Activated effector memory CD4-positive, alpha-beta T cell treated with Interleukin-2 at 50 U/mL for 16 hours (primary cell): Measurements from ENCODE around the gene NMRK1.

Source experiments
- DNase-seq: peaks from one replicate; pipeline ENCODE4 v3.0.0-alpha.2; 2020

The NMRK1 gene

GRCh38 chr9:75053869-75054268, 34.1 kb downstream of the NMRK1 start:
- no peak for DNase-seq

- no peak for DNase-seq
Observed at GRCh38 chr9:75051285-75051684, 36.7 kb downstream of the NMRK1 start.

DNA sequence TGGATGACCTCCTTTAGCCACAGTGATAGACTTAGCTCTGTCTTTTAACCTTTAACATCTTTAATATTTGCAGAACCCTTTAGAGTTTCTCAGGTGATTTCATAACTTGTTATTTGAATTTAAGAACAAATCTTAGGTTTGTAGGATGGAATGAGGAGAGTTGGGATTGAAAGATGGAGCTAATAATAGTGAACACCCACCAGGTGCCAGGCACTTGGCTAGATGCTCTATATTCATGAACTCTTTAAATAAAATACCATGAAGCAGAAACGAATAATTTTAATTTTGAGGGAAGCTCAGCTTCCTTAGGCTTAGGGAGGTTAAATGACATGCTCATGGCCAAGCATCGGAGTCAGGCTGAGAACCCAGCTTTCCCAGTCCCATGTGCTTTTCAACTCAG, 40.4 kb downstream of the NMRK1 start:
- no peak for DNase-seq

DNA sequence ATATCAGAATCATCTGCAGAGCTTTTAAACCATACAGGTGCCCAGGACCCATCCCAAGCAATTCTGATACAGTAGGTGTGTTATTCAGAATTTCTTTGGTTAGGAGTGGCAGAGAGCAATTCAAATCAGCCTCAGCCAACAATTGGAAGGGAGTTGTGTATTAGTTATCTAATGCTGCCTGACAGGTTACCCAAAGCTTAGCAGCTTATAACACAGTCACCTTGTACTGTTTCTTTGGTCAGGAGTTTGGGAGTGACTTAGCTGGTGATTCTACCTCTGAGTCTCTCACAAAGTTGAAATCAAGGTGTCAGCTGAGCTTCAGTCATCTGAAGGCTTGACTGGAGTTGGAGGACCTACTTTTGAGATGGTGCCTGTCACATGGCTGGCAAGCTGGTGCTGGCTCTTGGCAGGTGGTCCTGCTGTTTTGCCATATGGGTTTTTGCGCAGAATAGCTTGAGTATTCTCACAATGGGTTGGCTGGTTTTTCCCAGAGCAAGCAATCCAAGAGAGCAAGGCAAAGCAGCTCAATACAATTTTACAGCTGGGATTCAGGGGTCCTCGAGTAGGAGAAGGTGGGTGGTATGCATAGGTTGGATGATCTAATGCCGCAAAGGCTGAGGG, 41.1 kb downstream of the NMRK1 start:
- DNase-seq, result no peak

DNA sequence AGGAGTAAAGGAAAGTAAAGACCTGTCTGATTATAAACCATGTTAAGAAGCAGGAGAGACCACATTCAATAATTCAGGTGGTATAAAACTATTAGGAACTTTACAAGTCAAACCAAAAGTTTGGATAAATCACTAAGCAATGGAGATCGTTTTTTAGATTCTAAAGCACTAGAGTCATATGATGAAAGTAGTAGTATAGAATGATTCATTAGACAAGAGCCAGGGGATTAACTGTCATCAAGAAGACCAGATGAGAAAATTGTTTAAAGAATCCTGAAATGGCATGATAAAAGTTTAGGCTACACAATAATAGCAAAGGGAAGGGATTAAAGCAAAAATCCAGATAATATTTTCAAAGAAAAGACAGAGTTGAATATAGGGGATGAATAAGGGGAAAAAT, 46.9 kb downstream of the NMRK1 start:
- no peak for DNase-seq

DNA sequence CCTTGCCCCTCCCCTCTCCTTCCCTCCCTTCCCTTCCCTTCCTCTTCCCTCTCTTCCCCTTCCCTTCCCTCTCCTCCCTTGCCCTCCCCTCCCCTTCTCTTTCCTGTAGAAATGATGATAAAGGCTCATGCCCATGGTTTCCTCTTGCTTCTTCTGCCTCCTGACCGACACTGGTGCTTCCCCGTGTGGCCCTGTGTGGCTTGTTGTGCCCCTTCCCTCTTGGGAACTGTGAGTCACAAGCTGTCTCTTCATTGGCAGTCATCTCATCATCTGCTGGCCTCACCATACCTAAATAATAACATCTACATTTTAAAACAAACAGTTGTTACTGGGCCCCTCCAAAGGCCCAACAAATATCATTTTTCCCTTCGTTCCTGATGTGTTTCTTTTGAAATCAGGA, 48.2 kb downstream of the NMRK1 start:
- DNase-seq, result no peak

- no peak for DNase-seq
Observed at GRCh38 chr9:75039009-75039408, 48.9 kb downstream of the NMRK1 start.

DNA sequence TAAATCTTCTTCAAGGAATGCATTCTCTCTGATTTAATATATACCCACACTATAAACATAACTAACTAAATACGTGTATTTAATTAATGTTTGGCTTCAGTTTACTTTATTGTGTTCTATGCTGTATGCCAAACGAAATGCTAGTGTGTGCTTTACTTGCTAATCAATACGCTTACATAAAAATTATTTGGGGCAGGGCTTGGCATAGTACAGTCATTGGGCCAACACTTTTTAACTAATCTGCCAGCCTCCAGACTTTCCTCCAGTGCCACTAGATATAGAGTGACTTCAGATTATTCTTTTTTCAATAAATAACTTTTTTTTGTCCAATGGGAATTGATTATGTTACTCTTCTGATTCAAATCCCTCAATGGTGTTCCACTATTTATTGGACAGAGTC, 51.2 kb downstream of the NMRK1 start:
- DNase-seq, result no peak

DNA sequence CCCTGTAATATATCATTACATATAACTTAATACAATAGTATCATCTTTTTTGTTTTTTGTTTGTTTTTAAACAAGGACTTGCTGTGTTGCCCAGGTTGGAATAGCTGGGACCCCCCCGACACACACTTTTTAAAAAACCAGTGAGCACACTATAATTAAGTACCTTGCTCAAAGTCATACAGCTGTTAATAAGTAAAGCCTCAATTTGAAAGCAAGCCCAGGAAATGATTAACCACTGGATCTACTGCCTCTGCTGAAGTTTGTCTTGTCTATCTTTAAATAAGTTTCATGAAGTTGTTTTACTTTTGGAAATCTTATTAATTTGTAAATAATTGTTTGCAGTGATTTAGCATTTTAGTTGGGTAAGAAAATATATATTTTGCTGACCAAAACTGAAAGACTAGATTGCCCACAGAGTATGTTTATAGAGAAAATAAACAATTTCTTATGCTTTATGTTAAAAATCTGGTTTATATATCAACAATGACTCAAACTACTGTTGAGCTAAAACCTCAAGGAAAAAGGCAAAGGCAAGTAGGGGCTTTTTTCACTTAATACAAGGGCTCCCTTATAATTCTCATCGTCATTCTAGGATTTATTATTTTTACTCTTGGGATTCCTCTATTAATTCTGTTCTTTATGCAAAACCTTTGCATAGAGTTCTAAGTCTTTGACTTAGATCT, 54.0 kb downstream of the NMRK1 start:
- DNase-seq, result no peak

DNA sequence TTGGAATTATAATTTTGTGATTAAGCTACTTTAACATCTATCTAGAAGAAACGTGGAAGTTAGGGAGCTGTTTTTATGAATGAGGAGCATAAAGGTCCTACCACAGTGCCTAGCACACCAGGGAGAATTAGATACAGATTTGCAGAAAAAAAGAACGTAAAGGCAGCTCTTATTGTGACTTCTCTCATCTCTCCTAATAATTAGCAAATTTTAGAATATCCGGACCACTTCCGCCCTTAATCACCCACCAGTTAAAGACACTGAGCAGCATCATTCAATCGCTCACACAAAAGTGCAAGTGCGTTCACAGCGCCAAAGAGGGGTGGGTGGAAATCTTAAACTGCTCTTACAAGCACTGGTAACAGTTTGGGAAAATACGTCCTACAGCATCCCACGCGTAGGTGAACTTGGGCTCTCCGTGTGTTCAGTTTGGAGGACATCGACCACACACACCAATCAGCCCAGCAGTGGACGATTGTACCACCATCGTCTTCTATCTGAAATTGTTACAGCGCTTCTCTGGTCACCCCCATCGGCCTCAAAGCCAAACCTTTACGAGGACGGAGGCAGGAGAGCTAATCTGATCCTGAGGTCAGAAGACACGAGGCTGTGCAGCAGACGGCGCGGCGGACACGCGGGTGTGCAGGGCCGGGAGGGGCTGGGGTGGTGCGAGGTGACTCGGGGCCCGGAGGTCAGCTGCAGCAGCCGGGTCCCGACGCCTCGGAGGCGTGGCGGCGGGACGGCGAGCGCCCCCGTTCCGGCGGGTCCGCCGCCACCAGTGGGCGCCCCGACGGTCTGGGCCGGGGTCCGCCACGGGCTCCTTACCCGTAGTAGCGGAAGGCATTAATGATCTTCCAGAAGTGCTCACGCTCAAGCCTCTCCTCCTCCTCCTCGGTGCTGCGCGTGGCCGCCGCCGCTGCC, 60.5 kb downstream of the NMRK1 start:
- no peak for DNase-seq

DNA sequence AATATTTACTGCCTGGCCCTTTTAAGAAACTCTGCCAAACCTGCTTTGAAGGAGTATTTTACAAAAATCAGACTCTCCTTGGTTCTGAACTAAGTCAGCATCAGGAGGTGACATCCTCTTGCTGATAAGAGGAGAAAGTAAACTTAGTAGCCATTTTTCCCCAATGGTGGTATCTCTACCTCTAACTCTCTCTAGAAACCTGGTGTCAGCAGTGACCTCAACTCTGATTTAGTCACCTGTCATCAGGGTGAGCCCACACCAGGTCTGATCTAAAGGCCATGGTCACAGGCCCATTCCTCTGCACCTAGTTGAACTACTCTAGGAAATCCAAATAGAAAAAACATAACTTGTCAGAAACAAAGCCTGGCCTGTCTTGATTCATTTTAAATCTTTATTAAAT, 64.1 kb downstream of the NMRK1 start:
- no peak for DNase-seq

DNA sequence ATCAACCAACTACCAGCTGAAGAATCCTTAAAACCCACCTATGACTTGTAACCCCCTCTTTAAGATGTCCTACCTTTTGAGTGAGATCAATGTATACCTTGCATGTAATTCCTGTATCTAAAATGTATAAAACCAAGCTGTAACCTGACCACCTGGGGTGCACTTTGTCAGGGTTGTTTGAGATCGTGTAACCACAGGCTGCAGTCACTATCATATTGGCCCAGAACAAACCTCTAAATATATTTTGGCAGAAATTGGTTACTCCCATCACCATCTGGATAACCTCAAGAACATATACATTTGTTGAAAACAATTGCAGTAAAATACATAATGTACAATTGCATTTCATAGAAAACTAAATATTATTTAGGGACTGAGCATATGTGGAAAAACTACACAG, 68.3 kb downstream of the NMRK1 start:
- DNase-seq, result no peak

DNA sequence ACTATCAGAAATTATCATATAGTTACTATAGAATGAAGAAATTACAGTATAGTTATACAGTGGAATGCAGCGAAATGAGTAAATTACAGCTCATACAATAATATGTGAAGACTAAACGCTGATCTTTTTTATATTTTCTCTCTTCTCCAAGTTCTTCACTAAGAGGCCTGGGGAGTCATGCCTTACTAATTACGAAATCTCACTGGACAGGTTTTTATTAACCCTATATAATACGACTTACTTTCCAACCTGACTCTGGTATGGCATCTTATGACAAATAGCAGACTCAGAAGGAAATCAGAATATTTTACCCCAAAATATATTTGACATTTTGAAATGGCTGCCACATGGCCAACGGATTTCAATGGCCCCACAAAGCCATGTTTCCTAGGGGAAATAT, 68.9 kb downstream of the NMRK1 start:
- no peak for DNase-seq

- no peak for DNase-seq
Observed at GRCh38 chr9:75017378-75017777, 70.6 kb downstream of the NMRK1 start.

- DNase-seq, result no peak
Observed at GRCh38 chr9:75013735-75014134, 74.2 kb downstream of the NMRK1 start.
